NCI-H446 treated with DMSO at 0.1 percent for 48 hours (cell line): ENCODE measurements around the gene TRIM16.
"Not testable (repeated sequence)": the region's sequence is repeated elsewhere in the genome, so short reads cannot be mapped to it uniquely, and the experiment has no call there.

ENCODE experiments used
- DNase-seq: peaks from one replicate; lab custom pipeline; 2025; lab: John Stamatoyannopoulos, UW

Gene TRIM16

GRCh38 chr17:15658296-15658695, 25.8 kb downstream of the TRIM16 start:
- no peak for DNase-seq

GRCh38 chr17:15657868-15658267, 26.2 kb downstream of the TRIM16 start:
- no peak for DNase-seq

GRCh38 chr17:15654886-15655561, 29.1 kb downstream of the TRIM16 start:
- DNase-seq: no peak

DNA sequence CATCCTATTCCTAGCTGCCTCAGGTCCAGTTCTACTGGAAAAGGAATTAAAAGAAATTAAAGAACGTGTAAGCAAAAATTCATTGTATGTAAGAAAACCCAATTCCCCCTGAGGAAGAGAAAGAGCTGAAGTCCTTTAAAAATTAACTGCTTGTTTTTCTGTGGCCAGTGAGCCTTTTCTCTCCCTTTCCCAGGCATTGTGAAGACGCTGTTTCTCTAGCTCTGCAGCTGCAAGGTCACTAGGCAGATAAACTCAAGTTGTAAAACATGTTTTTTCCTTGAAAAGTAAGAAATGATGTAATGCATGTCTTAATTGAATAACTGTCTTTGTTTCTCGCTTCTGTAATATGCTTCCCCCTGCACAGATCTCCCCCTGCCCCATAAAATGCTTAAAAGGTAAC, 29.7 kb downstream of the TRIM16 start:
- not testable (repeated sequence) for DNase-seq

- no peak for DNase-seq
These were observed 31.2 kb downstream of the TRIM16 start for GRCh38 chr17:15652960-15653359.

DNA sequence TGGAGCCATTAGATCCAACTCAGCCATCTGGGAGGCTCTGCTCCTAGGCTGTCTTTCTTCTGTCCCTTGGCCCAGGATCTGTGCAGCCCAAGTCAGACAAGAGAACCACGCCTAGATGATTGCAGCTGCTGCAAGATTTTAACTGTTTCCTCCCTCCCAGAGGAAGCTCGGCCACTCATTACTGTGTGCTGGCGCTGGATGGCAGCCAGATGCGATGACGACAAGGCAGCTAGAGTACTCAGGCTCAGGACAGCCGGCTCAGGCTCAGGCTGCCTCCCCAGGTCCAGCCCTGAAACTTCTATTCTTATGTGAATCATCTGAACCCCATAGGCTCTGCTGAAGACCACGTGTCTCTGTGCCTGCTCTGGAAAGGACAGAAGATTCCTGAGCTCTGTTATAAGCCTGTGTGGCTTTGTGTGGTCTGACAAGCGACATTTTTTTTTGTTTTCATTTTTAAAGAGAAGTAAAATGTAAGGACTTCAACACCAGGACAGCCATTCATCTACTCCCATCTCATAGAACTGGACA, 32.5 kb downstream of the TRIM16 start:
- peak; percentile 65 for DNase-seq

DNA sequence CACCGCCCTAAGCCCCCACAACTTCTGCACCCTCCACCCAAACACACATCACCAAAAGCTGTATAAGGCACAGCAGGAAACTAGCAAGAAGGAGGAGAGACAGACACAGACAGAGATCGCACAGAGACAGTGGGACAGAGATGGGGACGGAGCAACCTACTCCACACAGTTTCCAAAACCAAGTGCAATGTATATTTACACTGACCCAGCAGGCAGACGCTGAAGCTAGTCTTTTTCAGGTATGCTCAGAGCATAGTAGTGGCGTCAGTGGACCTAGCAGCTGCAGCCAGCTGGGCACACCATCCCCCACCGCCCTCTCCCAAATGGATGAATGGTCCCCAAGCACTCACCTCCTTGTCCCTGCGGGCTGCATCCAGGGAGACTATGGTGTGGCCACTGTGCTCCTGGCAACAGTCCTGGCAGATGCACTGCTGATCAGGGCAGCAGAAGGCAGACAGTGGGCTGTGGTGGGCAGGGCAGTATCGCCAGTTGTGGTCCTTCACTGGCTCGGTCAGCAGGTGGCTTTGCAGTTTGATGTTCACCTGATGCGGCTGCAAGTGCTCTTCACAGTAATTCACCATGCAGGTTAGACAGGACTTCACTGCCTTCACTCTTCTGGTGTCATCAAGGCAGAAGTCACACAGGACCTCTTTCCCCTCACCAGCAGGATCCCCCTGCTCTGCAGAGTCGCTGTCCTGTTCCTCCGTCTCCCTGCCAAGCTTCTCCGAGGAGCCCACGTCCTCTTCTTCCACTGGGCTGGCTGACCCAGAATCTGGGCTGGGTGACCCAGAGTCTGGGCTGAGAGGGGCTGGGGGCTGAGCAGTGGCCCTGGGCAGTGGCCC, 33.1 kb downstream of the TRIM16 start:
- no peak for DNase-seq

DNA sequence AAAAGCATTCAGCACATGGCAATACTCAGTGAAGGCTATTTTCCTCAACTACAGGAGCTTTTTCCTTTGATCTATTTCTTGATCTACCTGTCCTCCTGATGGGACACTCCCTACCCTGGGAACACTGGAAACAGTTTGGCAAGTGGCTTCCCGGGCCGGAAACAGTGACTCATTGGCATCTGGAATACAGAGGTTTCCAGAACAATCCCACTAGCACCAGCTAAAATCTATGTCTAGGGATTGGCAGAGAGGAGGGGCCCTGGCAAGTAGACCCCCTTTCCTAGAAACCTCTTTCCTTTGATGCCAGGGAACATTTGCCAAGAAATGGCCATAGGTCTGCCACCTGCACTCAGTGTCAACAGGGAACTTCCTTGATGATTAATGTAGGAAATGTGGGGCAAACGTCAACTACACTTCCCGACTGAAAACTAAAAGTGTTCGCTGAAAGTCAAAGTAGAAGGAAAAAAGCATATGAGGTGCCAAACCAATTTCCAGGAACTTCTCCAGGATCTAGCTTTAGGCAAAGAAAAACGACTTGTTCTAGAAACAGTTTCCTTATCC, 34.2 kb downstream of the TRIM16 start:
- no peak for DNase-seq

- DNase-seq: no peak
These were observed 35.7 kb downstream of the TRIM16 start for GRCh38 chr17:15648386-15648785.

- DNase-seq: not testable (repeated sequence)
These were observed 38.2 kb downstream of the TRIM16 start for GRCh38 chr17:15645942-15646312.

- DNase-seq: not testable (repeated sequence)
These were observed 38.8 kb downstream of the TRIM16 start for GRCh38 chr17:15645099-15645941.

DNA sequence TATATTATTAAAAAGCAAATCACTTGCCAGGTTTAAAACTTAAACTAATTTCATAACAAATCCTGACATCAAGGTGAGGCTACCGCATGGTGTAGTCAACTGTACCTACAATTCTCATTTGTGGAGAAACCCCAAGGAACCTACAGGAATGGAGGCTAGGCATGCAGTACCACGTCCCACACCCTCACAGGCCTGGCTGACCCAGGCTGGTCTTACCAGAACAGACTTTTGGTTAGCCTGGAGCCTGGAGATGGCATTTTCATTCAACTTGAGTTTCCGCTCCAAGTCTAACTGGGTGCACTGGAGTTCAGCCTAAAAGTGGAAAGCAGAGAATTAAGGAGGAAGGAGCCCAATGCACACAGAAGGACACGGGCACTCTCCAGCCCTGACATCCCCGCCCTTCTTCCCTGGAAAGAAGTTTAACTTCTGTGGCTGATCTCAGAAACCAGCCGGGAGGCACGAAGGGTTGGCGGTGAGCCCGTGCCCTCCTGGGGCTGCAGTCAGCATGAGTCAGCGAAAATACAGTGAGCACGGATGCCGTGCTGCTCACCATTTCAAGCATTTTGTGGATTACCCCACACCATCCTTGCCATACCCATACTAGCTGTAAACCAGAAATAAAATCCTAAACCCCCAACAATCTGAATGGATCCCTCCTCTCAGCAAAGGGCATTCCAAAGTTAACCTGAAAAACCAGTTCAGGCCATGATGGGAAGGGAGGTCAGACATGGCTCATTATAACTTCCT, 41.4 kb downstream of the TRIM16 start:
- not testable (repeated sequence) for DNase-seq

- DNase-seq: not testable (repeated sequence)
These were observed 42.1 kb downstream of the TRIM16 start for GRCh38 chr17:15642014-15642413.

GRCh38 chr17:15630930-15631453, 53.1 kb downstream of the TRIM16 start:
- not testable (repeated sequence) for DNase-seq

DNA sequence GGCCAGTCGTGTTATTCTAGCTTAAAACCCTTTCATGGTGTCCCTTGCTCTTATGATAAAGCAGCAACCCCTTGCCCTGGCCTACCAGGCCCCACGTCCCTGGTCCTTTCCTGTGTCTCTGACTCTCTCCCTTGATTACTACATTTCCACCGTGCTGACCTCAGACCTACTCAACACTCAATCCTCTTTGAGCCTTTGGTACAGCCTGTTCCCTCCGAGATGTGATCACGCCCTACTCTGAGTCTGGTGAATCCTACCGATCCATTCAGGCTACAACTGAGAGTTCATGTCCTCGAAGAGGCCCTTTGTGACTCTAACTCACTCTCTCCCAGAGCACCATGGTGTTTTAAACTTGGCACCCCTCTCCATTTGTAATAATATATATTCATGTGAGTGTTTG, 54.1 kb downstream of the TRIM16 start:
- DNase-seq: not testable (repeated sequence)

GRCh38 chr17:15623661-15624209, 60.4 kb downstream of the TRIM16 start:
- not testable (repeated sequence) for DNase-seq

DNA sequence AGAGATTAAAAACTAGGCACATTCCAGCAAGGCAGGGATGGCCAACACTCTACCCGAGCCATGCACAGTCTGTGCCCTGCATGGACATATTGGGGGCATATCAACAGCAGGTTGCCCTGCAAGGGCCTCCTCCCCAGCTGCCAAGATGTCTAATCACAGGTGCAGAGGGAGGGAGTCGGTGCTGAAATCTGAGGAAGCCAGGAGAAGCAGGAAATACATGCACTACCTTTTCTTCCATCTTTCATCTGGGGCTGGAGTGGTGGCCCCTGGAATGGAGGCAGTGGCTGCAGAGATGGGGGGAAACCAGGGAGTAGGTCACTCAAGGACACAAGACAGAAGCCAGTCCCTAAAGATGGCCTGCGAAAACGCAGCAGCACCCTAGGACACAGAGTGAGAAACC, 60.9 kb downstream of the TRIM16 start:
- not testable (repeated sequence) for DNase-seq

DNA sequence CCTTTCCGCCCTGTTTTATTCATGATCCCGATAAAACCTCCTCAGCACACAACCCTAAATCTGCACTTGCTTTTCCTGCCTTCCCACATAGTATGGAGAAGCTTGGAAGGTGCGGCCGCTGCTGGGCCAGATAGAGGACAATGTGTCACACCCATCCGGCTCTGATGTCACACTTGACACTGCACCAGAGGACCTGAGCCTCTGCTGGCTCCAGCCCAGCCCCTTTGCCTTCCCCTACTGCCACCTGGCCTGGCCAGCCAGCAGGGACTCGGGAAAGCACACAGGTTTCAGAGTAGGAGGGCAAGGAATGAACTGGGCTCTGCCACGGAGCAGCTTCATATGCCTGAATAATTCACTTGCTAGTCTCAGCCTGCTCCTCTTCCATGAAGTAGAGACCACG, 62.0 kb downstream of the TRIM16 start:
- DNase-seq: not testable (repeated sequence)

- not testable (repeated sequence) for DNase-seq
These were observed 64.6 kb downstream of the TRIM16 start, which contains the start of gene FBXW10B for GRCh38 chr17:15619331-15620058. Gene FBXW10B, minus strand, starts transcription at chr17:15619704. Its CDS starts 192 bp downstream, at chr17:15619512.

GRCh38 chr17:15616828-15617227, 67.3 kb downstream of the TRIM16 start:
- DNase-seq: not testable (repeated sequence)
